MCF 10A (cell line): ENCODE results near the gene GALNT15. TPM values are rescaled to one million over a fixed set of nuclear protein-coding genes. Genes with fewer than 3 reads are reported as not detected.
A peak's percentile ranks its signal among the peaks of the same experiment; 100 is the strongest.

Source experiments
- BruUV-seq: library from RNA; stranded (reverse); fragments of 400-500 nt; replicated peaks from 2 replicates; lab custom pipeline; 2021; lab: Mats Ljungman, UMichigan
- CTCF ChIA-PET: fragments of 300-600 bp; sonication (Branson Sonifier 250); formaldehyde crosslinking; extraction: SDS; loops from one replicate; lab custom pipeline; 2021; ENCODE audit warnings: antibody characterized with exemption, inconsistent platforms; lab: Yijun Ruan, JAX
- POLR2A ChIA-PET: fragments of 300-600, 350-650 bp; sonication (Branson Sonifier 250); formaldehyde crosslinking; extraction: SDS; loops from one replicate; lab custom pipeline; 2020; ENCODE audit warnings: antibody characterized with exemption, inconsistent platforms; lab: Yijun Ruan, JAX
- DNase-seq: peaks from one replicate; pipeline ENCODE4 v3.0.0-alpha.2; 2018; ENCODE audit not compliant: unreplicated experiment
- H3K27ac Mint-ChIP-seq: one replicate; pipeline ENCODE4 v1.8.0; 2022; ENCODE audit warnings: mild to moderate bottlenecking, low read depth, mixed read lengths; ENCODE audit not compliant: unreplicated experiment
- H3K27me3 Mint-ChIP-seq: one replicate; pipeline ENCODE4 v1.8.0; 2022; ENCODE audit warnings: mixed read lengths; ENCODE audit not compliant: insufficient read depth, unreplicated experiment
- H3K36me3 Mint-ChIP-seq: one replicate; pipeline ENCODE4 v1.8.0; 2022; ENCODE audit warnings: mild to moderate bottlenecking, moderate library complexity, mixed read lengths; ENCODE audit not compliant: insufficient read depth, unreplicated experiment
- H3K4me1 Mint-ChIP-seq: one replicate; pipeline ENCODE4 v1.8.0; 2022; ENCODE audit warnings: mixed read lengths; ENCODE audit not compliant: insufficient read depth, unreplicated experiment
- H3K4me3 Mint-ChIP-seq: one replicate; pipeline ENCODE4 v1.8.0; 2022; ENCODE audit warnings: mild to moderate bottlenecking, moderate library complexity, mixed read lengths; ENCODE audit not compliant: unreplicated experiment
- H3K9me3 Mint-ChIP-seq: one replicate; pipeline ENCODE4 v1.8.0; 2022; ENCODE audit warnings: mixed read lengths; ENCODE audit not compliant: unreplicated experiment
- CTCF ChIP-seq: fragments of 200-600 bp; IDR thresholded peaks from one replicate; pipeline ENCODE4 v1.8.0; 2022; ENCODE audit warnings: antibody characterized with exemption, mild to moderate bottlenecking; ENCODE audit not compliant: unreplicated experiment
- intact Hi-C: fragments of 100-400 bp; cut with micrococcal nuclease; formaldehyde crosslinking; loops from 2 replicates; pipeline ENCODE4 v1.14.1; 2022
- total RNA-seq: library from RNA; stranded (reverse); gene quantifications from 2 replicates; pipeline ENCODE4 v1.2.3, GENCODE V29; 2022

Gene GALNT15
- total RNA-seq, 1 experiment from 2014 or later, result 3.0 TPM

- BruUV-seq, result no TSS peak
- Mint-ChIP-seq H3K4me3 (no peak overlapping the region), H3K27ac (peak overlapping the region; percentile 39), H3K9me3 (peaks cover 14% of the 10 kb centered on the region), H3K27me3 (no peaks in the 10 kb centered on the region), H3K36me3 (no peaks in the 10 kb centered on the region), H3K4me1 (peaks cover 30% of the 10 kb centered on the region)
- TF ChIP-seq CTCF, result no peak
- ChIA-PET POLR2A (interaction anchor here (0.6 to 0.8 kb wide), 3 partner anchors 37 to 114 kb away, joined by 3 read pairs; no protein-coding TSS in a partner anchor), CTCF (interaction anchor here (0.6 to 1.5 kb wide), 2 partner anchors 10 to 102 kb away, joined by 3 to 5 read pairs; no protein-coding TSS in a partner anchor)
- intact Hi-C loops, result no loop called here
- peak; percentile 57 for DNase-seq
Measured at GRCh38 chr3:16151109-16151508, 23.4 kb upstream of the GALNT15 start.

GRCh38 chr3:16168211-16168610 is 6.3 kb upstream of the GALNT15 start:
- CTCF ChIA-PET, result no interaction called here
- H3K36me3 Mint-ChIP-seq, result no peaks in the 10 kb centered on the region
- H3K27me3 Mint-ChIP-seq, result no peaks in the 10 kb centered on the region
- POLR2A ChIA-PET, result no interaction called here
- intact Hi-C loops, result no loop called here
- no peak overlapping the region for H3K27ac Mint-ChIP-seq
- H3K9me3 Mint-ChIP-seq, result peaks cover 9% of the 10 kb centered on the region
- H3K4me3 Mint-ChIP-seq, result no peak overlapping the region
- no TSS peak for BruUV-seq
- DNase-seq, result no peak
- H3K4me1 Mint-ChIP-seq, result peaks cover 15% of the 10 kb centered on the region
- TF ChIP-seq CTCF, result no peak

- no peak for TF ChIP-seq CTCF
- H3K27ac Mint-ChIP-seq, result peak overlapping the region; percentile 60
- ChIA-PET CTCF (interaction anchor here (1.2 to 1.3 kb wide), 2 partner anchors 110 to 122 kb away, joined by 3 to 4 read pairs; no protein-coding TSS in a partner anchor), POLR2A (interaction anchor here (0.6 to 2.0 kb wide), 2 partner anchors 66 to 111 kb away, joined by 4 to 5 read pairs; no protein-coding TSS in a partner anchor)
- H3K9me3 Mint-ChIP-seq, result no peaks in the 10 kb centered on the region
- BruUV-seq, result no TSS peak
- intact Hi-C loops, result loop anchor here (5.0 kb wide), 1 partner anchor 69 kb away; no protein-coding TSS in a partner anchor
- no peak overlapping the region for H3K4me3 Mint-ChIP-seq
- peak; percentile 66 for DNase-seq
- H3K27me3 Mint-ChIP-seq, result no peaks in the 10 kb centered on the region
- no peaks in the 10 kb centered on the region for H3K36me3 Mint-ChIP-seq
- H3K4me1 Mint-ChIP-seq, result peaks cover 30% of the 10 kb centered on the region
Measured at GRCh38 chr3:16171009-16171408, 3.5 kb upstream of the GALNT15 start.

- H3K36me3 Mint-ChIP-seq, result no peaks in the 10 kb centered on the region
- no peak for DNase-seq
- H3K4me3 Mint-ChIP-seq, result no peak overlapping the region
- CTCF ChIA-PET, result interaction anchor here (0.6 to 1.3 kb wide), 2 partner anchors 123 to 124 kb away, joined by 3 to 4 read pairs; no protein-coding TSS in a partner anchor
- POLR2A ChIA-PET, result interaction anchor here (2.0 kb wide), 1 partner anchor 112 kb away, joined by 5 read pairs; no protein-coding TSS in a partner anchor
- H3K9me3 Mint-ChIP-seq, result no peaks in the 10 kb centered on the region
- no peak for TF ChIP-seq CTCF
- H3K4me1 Mint-ChIP-seq, result peaks cover 30% of the 10 kb centered on the region
- intact Hi-C loops, result loop anchor here (5.0 kb wide), 1 partner anchor 70 kb away; no protein-coding TSS in a partner anchor
- no TSS peak for BruUV-seq
- peak overlapping the region; percentile 37 for H3K27ac Mint-ChIP-seq
- H3K27me3 Mint-ChIP-seq, result no peaks in the 10 kb centered on the region
Measured at GRCh38 chr3:16171825-16172224, 2.7 kb upstream of the GALNT15 start.
